GM12874 (cell line): Measurements from ENCODE around the gene ATG16L2.

Experiments used
- CTCF ChIP-seq: IDR thresholded peaks from 2 replicates; pipeline ENCODE4 v1.5.1; 2011; ENCODE audit warnings: low read depth, mild to moderate bottlenecking, control low read depth, low read length, moderate library complexity; ENCODE audit not compliant: insufficient read depth

Gene ATG16L2

GRCh38 chr11:72821920-72822799, 7.9 kb downstream of the ATG16L2 start:
- TF ChIP-seq CTCF, result no peak

GRCh38 chr11:72823105-72823804, 9.0 kb downstream of the ATG16L2 start:
- TF ChIP-seq CTCF, result no peak

GRCh38 chr11:72824020-72824419, 9.8 kb downstream of the ATG16L2 start:
- no peak for TF ChIP-seq CTCF

- TF ChIP-seq CTCF, result no peak
Observed at GRCh38 chr11:72824811-72825505, 10.7 kb downstream of the ATG16L2 start.

- no peak for TF ChIP-seq CTCF
Observed at GRCh38 chr11:72825661-72826060, 11.4 kb downstream of the ATG16L2 start.

GRCh38 chr11:72826191-72826941, 12.2 kb downstream of the ATG16L2 start:
- TF ChIP-seq CTCF, result no peak
